ENCODE measurements around the gene TNN. TPM values are rescaled to one million over a fixed set of nuclear protein-coding genes. Genes with fewer than 3 reads are reported as not detected.

Gene TNN
- total RNA-seq, 4 donors from 2014 or later, result 0.19 to 6.9 (median 0.40) TPM

DNA sequence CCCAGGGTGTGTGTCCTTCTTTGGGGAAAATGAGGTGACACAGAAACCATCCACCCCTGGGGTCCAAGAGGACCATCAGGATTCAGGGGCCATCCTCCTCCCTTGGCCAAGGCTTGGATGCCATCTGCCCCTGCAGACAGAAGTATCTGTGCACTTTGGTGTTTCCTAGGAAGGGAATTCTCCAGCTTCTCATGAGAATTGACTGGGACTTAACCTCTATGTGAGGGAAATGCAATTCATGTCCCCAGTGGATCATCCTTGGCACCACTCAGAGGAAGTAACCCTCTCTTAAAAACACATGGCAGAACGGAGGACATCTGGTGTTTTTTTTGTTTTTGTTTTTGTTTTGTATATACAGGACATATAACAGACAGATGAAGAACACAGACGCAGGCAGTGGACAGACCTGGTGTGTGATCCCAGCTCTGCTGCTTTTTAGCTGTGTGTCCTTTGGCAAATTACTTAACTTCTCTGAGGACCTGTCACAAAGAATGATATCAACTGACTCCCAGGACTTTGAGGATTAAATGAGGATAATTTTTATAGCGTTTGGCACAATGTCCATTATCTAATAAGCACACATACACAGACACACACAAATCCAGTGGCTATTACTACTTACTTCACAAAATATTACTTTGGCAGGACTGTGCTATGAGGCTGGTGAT is 3.8 kb downstream of the TNN start:
- TF ChIP-seq, protein P1, sequence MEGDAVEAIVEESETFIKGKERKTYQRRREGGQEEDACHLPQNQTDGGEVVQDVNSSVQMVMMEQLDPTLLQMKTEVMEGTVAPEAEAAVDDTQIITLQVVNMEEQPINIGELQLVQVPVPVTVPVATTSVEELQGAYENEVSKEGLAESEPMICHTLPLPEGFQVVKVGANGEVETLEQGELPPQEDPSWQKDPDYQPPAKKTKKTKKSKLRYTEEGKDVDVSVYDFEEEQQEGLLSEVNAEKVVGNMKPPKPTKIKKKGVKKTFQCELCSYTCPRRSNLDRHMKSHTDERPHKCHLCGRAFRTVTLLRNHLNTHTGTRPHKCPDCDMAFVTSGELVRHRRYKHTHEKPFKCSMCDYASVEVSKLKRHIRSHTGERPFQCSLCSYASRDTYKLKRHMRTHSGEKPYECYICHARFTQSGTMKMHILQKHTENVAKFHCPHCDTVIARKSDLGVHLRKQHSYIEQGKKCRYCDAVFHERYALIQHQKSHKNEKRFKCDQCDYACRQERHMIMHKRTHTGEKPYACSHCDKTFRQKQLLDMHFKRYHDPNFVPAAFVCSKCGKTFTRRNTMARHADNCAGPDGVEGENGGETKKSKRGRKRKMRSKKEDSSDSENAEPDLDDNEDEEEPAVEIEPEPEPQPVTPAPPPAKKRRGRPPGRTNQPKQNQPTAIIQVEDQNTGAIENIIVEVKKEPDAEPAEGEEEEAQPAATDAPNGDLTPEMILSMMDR (IDR thresholded peaks at IDR 0.05), result no peak
- DNase-seq (ENCODE audit: low spot score) (no peak), ATAC-seq (ENCODE audit: low FRiP score) (no peak)

DNA sequence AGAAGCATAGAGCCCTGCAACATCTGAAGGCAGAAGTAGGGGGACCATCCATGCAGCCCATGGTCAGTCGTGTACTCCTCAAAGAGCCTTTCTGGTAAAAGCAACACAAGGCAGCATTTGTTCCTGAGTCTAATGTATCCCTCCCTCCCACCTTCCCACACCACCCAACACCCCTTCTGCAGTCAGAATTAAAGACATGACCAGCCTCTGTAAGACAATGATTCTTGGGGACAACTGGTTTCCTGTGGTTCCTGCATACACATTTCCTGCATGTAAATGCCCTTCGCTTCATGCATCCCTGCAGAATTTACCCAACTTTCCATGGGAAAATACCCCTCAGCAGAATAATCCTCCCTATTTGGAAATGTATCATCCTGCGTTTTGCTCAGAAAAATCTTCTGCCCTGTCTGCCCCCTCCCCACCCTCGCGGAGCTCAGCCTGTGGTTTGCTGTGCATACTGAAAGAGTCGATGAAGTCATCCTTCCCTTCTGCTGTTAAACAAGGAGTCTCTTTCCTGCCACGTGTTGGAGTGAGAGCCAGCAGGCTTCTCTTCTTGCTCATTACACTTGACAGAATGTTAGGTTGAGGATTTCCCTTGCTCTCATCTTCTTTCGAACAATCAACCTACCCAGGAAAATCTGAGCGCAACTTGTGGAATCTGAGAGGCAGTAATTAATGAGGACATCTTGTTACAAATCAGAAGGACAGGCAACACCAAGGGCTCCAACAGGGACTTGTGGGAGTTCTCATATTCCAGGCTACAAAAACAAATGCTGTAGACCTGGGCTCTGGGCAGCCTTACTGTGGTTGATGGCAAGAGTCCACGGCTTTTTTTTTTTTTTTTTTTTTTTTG is 4.7 kb downstream of the TNN start:
- TF ChIP-seq, protein P1 (IDR thresholded peaks at IDR 0.05), result no peak
- DNase-seq (ENCODE audit: low spot score), result no peak
- no peak for ATAC-seq (ENCODE audit: low FRiP score)

DNA sequence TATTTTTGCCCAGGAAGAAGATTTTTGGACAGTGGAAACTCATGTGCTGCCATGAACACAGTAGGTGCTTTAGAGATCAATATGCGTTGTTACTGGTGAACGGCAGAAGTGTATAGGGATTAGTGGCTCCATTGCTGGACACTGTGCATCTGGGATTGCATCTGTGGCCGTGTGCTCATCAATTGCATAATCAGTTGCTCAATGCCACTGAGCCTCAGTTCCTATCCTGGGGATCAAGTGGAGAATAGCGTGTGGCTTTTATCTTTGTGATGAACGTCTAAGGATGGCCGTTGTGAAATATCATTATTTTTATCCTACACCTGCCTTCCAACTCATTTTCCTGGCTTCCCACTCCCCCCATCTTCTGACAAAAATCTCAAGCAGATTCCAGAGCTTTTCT is 5.4 kb downstream of the TNN start:
- TF ChIP-seq, protein P1 (IDR thresholded peaks at IDR 0.05), result no peak
- ATAC-seq (ENCODE audit: low FRiP score) (no peak), DNase-seq (ENCODE audit: low spot score) (no peak)

DNA sequence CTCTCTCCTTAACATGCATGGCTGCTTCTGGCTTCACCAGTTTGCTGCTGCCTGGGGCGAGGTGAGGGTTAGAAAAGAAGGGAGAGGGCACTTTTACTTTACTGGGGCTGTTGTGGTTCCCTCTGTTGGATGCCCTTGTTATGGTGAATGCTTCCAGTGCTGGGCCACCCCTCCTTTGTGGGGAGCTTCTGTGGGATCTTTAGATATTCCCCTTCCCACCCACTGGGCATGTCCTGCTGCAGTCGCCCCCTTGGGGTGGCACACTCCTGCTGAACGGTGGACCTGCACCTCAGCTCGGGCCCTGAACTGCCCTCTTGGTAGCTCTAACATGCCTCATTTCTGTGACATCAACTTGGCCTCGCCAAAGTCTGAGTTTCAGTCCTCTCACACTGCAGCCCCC is 6.0 kb downstream of the TNN start:
- no peak for ATAC-seq (ENCODE audit: low FRiP score)
- TF ChIP-seq, protein P1 (IDR thresholded peaks at IDR 0.05), result no peak
- no peak for DNase-seq (ENCODE audit: low spot score)

DNA sequence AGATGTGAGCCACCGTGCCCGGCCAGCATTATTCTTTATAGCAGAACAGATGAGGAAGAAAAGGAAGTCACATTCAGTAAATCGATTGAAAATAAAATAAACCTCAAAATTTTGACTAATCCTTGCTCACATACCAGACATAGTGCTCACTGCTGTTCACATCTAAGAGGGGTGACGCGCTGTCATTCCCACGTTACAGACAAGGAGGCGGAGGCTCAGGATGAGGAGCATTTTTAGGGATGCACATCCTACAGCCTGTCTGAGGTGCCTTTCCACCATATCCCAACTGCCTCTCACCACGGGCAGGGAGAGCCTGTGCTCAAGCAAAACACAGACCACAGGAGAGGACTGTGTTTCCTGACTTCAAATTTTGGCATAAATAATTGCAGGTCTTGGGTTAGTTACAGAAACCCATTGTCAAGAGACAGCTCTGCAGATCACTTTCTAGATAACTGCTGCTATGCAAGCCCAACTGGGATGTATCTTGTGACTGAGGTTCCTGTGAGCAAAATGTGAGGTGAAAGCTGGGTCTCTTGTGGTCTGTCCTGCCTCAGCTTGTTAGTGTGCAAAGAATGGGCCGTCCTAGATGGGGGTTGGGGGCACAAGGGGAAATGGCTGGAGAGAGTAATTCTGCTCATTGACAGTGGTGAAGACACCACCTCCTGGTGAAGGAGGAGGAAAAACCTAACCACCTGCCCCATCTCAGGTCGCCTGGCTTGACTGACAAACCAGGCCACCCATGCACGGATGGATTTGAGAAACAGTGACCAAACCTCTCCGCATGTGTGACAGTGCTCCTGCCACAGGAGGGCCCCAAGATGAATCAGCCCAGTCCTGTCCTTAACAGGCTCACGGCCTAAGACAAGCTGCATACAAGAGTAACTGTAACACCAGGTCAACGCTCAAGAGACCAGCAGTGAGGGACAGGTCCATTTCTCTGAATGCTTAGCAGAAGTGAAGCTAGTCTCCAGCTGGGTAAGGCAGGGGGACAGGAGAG is 8.2 kb downstream of the TNN start:
- no peak for DNase-seq (ENCODE audit: low spot score)
- TF ChIP-seq, protein P1 (IDR thresholded peaks at IDR 0.05), result no peak
- ATAC-seq (ENCODE audit: low FRiP score), result no peak

DNA sequence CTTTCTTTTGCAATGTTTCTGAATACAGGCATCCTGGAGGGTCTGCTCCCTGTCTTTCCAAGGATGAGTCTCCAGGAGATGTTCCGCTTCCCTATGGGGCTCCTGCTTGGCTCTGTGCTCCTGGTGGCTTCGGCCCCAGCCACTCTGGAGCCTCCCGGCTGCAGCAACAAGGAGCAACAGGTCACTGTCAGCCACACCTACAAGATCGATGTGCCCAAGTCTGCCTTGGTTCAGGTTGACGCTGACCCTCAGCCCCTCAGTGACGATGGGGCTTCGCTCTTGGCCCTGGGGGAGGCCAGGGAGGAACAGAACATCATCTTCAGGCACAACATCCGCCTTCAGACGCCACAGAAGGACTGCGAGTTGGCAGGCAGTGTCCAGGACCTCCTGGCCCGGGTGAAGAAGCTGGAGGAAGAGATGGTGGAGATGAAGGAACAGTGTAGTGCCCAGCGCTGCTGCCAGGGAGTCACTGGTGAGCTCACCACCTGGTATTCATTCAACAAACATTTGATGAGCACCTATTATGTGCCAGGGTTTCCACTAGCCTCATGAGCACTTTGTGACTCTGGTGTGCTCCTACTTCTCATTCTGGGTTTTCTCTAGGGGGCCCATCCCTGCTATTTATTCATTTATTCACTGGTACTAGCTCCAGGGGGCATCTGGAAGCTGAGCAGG is 9.9 kb downstream of the TNN start:
- ATAC-seq (ENCODE audit: low FRiP score) (no peak), DNase-seq (ENCODE audit: low spot score) (no peak)
- TF ChIP-seq, protein P1 (IDR thresholded peaks at IDR 0.05), result no peak
